Right lobe of liver (tissue), 6 donors: Measurements from ENCODE around the gene SAMD4A. TPM values are rescaled to one million over a fixed set of nuclear protein-coding genes. Genes with fewer than 3 reads are reported as not detected.

Source experiments
- ATAC-seq, 4 donors: fragments of 200-7000 bp; cut with Tn5 transposase; one replicate each; pipeline ENCODE4 v1.9.1; 2020; ENCODE audit warnings: mild to moderate bottlenecking in 4 of 4, moderate library complexity in 4 of 4
- DNase-seq, 3 donors: peaks; one replicate each; pipeline ENCODE4 v3.0.0-alpha.2; 2020
- H3K27ac ChIP-seq, 3 donors: fragments of 200-600 bp; one replicate each; pipeline ENCODE4 v1.8.0; 2022
- H3K27me3 ChIP-seq, 2 donors: fragments of 200-600 bp; one replicate each; pipeline ENCODE4 v1.8.0; 2022
- H3K36me3 ChIP-seq, 4 donors: fragments of 200-600 bp; sonication (generic) in 1 of 4; one replicate each; pipeline versions ENCODE4 v1.5.1 to v1.8.0; 2017 to 2022; ENCODE audit warnings: control low read depth in 1 of 4
- H3K4me1 ChIP-seq, 4 donors: fragments of 200-600 bp; sonication (generic) in 1 of 4; one replicate each; pipeline versions ENCODE4 v1.5.1 to v1.8.0; 2017 to 2022; ENCODE audit warnings: control low read depth in 1 of 4
- H3K4me3 ChIP-seq, 3 donors: fragments of 200-600 bp; one replicate each; pipeline ENCODE4 v1.8.0; 2022
- H3K9me3 ChIP-seq, 4 donors: fragments of 200-600 bp; sonication (generic) in 1 of 4; one replicate each; pipeline versions ENCODE4 v1.5.1 to v1.8.0; 2017 to 2022; ENCODE audit warnings: control low read depth in 1 of 4
- CTCF ChIP-seq, 4 donors: fragments of 200-600 bp in 3 of 4; fragments of 450-650 bp in 1 of 4; IDR thresholded peaks; one replicate each; pipeline versions ENCODE4 v1.5.1 to v1.8.0; 2016 to 2022; ENCODE audit warnings: antibody characterized with exemption in 4 of 4, mild to moderate bottlenecking in 2 of 4
- POLR2A ChIP-seq: fragments of 450-650 bp; IDR thresholded peaks from one replicate; pipeline ENCODE4 v1.6.1; 2017; ENCODE audit warnings: antibody characterized with exemption, mild to moderate bottlenecking
- WGBS: methylation state at CpG from one replicate; pipeline ENCODE4 v1.1.6; 2018; ENCODE audit warnings: low coverage, low lambda C conversion rate; ENCODE audit not compliant: insufficient coverage; ENCODE audit errors: missing lambda C conversion rate; 5-methylcytosine and 5-hydroxymethylcytosine counted together
- intact Hi-C, 2 donors: fragments of 100-400 bp; cut with DNase I; formaldehyde crosslinking; loops; one replicate each; pipeline versions ENCODE4 v1.11.2 to v1.14.1; 2022
- total RNA-seq, 6 experiments: library from RNA; depleted of rRNA in 2 of 6; stranded (reverse); fragments of >200 nt in 2 of 6; fragmentation: NEBNext Ultra II Directional in 3 of 6; extraction: Animal tissue kit (Norgen Biotek cat#: 25700) in 3 of 6; gene quantifications; one replicate each; pipeline versions ENCODE4 v1.1.0 to v1.2.4, GENCODE V29; 2016 to 2023
- donor health status: DM: no; HTN: yes; CAD: no.
- donor health status: DM: no; HTN: no; CAD: no.
- donor health status: DM: no; HTN: no; CAD: no.
- donor health status: DM: no; HTN: yes; CAD: no.
- donor health status: DM: no; HTN: yes; CAD: no.

The SAMD4A gene
- total RNA-seq, 6 experiments from 2014 or later: 16.7 to 31.9 (median 21.1) TPM

GRCh38 chr14:54715811-54716210, 148.9 kb downstream of the SAMD4A start:
- DNase-seq: no peak
- Histone ChIP-seq H3K27ac (no peak overlapping the region), H3K27me3 (no peaks in the 10 kb centered on the region), H3K4me1 (peaks cover 0 to 66% (median 25%) of the 10 kb centered on the region in 4 donors), H3K36me3 (no peaks in the 10 kb centered on the region), H3K4me3 (no peak overlapping the region), H3K9me3 (no peaks in the 10 kb centered on the region)
- WGBS: 82% methylated on average over 1 of the region's 1 CpG
- no peak for ATAC-seq
- TF ChIP-seq CTCF (IDR thresholded peaks at IDR 0.05) (no peak), POLR2A (no peak)
- intact Hi-C loops: no loop called here

GRCh38 chr14:54716862-54717261, 149.9 kb downstream of the SAMD4A start:
- ATAC-seq: no peak
- no peaks in the 10 kb centered on the region for H3K36me3 ChIP-seq
- no peak overlapping the region for H3K27ac ChIP-seq
- H3K4me1 ChIP-seq: peaks cover 0 to 57% (median 25%) of the 10 kb centered on the region in 4 donors
- WGBS: 100% methylated on average over 1 of the region's 3 CpGs
- H3K4me3 ChIP-seq: no peak overlapping the region
- no peaks in the 10 kb centered on the region for H3K9me3 ChIP-seq
- DNase-seq: no peak
- H3K27me3 ChIP-seq: no peaks in the 10 kb centered on the region
- intact Hi-C loops: no loop called here
- no peak for TF ChIP-seq CTCF (IDR thresholded peaks at IDR 0.05)
- no peak for TF ChIP-seq POLR2A

GRCh38 chr14:54718046-54718445, 151.1 kb downstream of the SAMD4A start:
- ATAC-seq (no peak), DNase-seq (no peak)
- Histone ChIP-seq H3K9me3 (no peaks in the 10 kb centered on the region), H3K4me3 (no peak overlapping the region), H3K36me3 (no peaks in the 10 kb centered on the region), H3K27ac (peak overlapping the region in 1 of 3 donors; percentile 79), H3K4me1 (peaks cover 0 to 58% (median 21%) of the 10 kb centered on the region in 4 donors), H3K27me3 (no peaks in the 10 kb centered on the region)
- TF ChIP-seq POLR2A (no peak), CTCF (IDR thresholded peaks at IDR 0.05) (no peak)
- WGBS: 31% methylated on average over 3 of the region's 3 CpGs
- intact Hi-C loops: no loop called here

- peak overlapping the region; percentile 55 to 79 (median 68) for H3K27ac ChIP-seq
- no peaks in the 10 kb centered on the region for H3K9me3 ChIP-seq
- no peaks in the 10 kb centered on the region for H3K36me3 ChIP-seq
- ATAC-seq: peak; percentile 86 to 99 (median 93)
- no peak for TF ChIP-seq CTCF (IDR thresholded peaks at IDR 0.05)
- no peak for TF ChIP-seq POLR2A
- peaks cover 0 to 72% (median 23%) of the 10 kb centered on the region in 4 donors for H3K4me1 ChIP-seq
- DNase-seq: peak in 1 of 3 donors; percentile 86
- H3K27me3 ChIP-seq: no peaks in the 10 kb centered on the region
- no peak overlapping the region for H3K4me3 ChIP-seq
- intact Hi-C loops: no loop called here
- 18% methylated on average over 4 of the region's 4 CpGs for WGBS
Observed at GRCh38 chr14:54719406-54719805, 152.5 kb downstream of the SAMD4A start.
